Keratinocyte (primary cell): ENCODE measurements around the gene COL4A6. TPM values are rescaled to one million over a fixed set of nuclear protein-coding genes. Genes with fewer than 3 reads are reported as not detected.

Experiments used
- DNase-seq: peaks from one replicate; pipeline ENCODE4 v3.0.0-alpha.2; 2011; ENCODE audit warnings: low read depth, missing footprints, low spot score
- FAIRE-seq: peaks from 2 replicates; lab custom pipeline; 2011; peaks lifted over from hg19 to GRCh38; lab: Jason Lieb, UNC
- H2AFZ ChIP-seq: 2 replicates; pipeline ENCODE4 v1.6.0; 2012; ENCODE audit warnings: low read length, control low read depth, inconsistent platforms; ENCODE audit not compliant: control insufficient read depth
- H3K27ac ChIP-seq: 2 replicates; pipeline ENCODE4 v1.5.1; 2011; ENCODE audit warnings: low read length; ENCODE audit not compliant: control insufficient read depth, insufficient read depth
- H3K27me3 ChIP-seq: 3 replicates; pipeline ENCODE4 v1.6.0; 2011; ENCODE audit warnings: low read length; ENCODE audit not compliant: control insufficient read depth, insufficient read depth; ENCODE audit errors: extremely low read depth
- H3K36me3 ChIP-seq, 2 experiments: 2 replicates in 1 of 2; 3 replicates in 1 of 2; pipeline ENCODE4 v1.5.1; 2011; ENCODE audit warnings: low read length in 2 of 2, mild to moderate bottlenecking in 1 of 2; ENCODE audit not compliant: control insufficient read depth in 2 of 2, insufficient read depth in 2 of 2; ENCODE audit errors: extremely low read depth in 1 of 2
- H3K4me1 ChIP-seq: 3 replicates; pipeline ENCODE4 v1.5.1; 2011; ENCODE audit warnings: low read length; ENCODE audit not compliant: control insufficient read depth, insufficient read depth; ENCODE audit errors: extremely low read depth
- H3K4me2 ChIP-seq: 3 replicates; pipeline ENCODE4 v1.6.0; 2011; ENCODE audit warnings: low read depth, low read length; ENCODE audit not compliant: control insufficient read depth, insufficient read depth; ENCODE audit errors: extremely low read depth
- H3K4me3 ChIP-seq, 3 experiments: fragments of 200-600 bp in 1 of 3; sonication (generic) in 1 of 3; 2 replicates in 2 of 3; 3 replicates in 1 of 3; pipeline ENCODE4 v1.5.1; 2011 to 2016; ENCODE audit warnings: low read length in 3 of 3, mild to moderate bottlenecking in 3 of 3, control low read depth in 2 of 3, inconsistent platforms in 1 of 3, low read depth in 1 of 3, mixed read lengths in 1 of 3, mixed run types in 1 of 3, moderate library complexity in 1 of 3; ENCODE audit not compliant: control insufficient read depth in 2 of 3, insufficient read depth in 2 of 3; ENCODE audit errors: extremely low read depth in 1 of 3
- H3K79me2 ChIP-seq: 2 replicates; pipeline ENCODE4 v1.6.0; 2012; ENCODE audit warnings: low read length; ENCODE audit not compliant: control insufficient read depth, insufficient read depth
- H3K9ac ChIP-seq: 3 replicates; pipeline ENCODE4 v1.6.0; 2011; ENCODE audit warnings: low read length; ENCODE audit not compliant: control insufficient read depth, insufficient read depth; ENCODE audit errors: extremely low read depth
- H3K9me1 ChIP-seq: 3 replicates; pipeline ENCODE4 v1.6.0; 2011; ENCODE audit warnings: low read length; ENCODE audit not compliant: control insufficient read depth, insufficient read depth; ENCODE audit errors: extremely low read depth
- H3K9me3 ChIP-seq: 2 replicates; pipeline ENCODE4 v1.5.1; 2012; ENCODE audit warnings: low read depth, low read length; ENCODE audit not compliant: control insufficient read depth
- H4K20me1 ChIP-seq: 3 replicates; pipeline ENCODE4 v1.6.0; 2011; ENCODE audit warnings: low read length; ENCODE audit not compliant: control insufficient read depth, insufficient read depth; ENCODE audit errors: extremely low read depth
- EZH2 ChIP-seq: IDR thresholded peaks from one replicate; pipeline ENCODE4 v1.6.1; 2012; ENCODE audit warnings: inconsistent platforms, mild to moderate bottlenecking, low read length, moderate library complexity
- dilution Hi-C: fragments of 300-500 bp; cut with MboI; formaldehyde crosslinking; loops from one replicate; pipeline ENCODE4 v1.7.0; 2020; ENCODE audit warnings: low sequenced_read_pairs; ENCODE audit not compliant: extremely low pct_ligation_motif_present
- polyA plus RNA-seq, 5 experiments: library from polyadenylated mRNA; depleted of rRNA in 3 of 5; stranded (reverse) in 3 of 5; stranded (forward) in 1 of 5; unstranded in 1 of 5; fragments of >200 nt; gene quantifications; 1 replicate in 1 of 5; 2 replicates in 3 of 5; 3 replicates in 1 of 5; pipeline versions ENCODE4 v1.2.1 to v1.2.3, GENCODE V29; 2011 to 2012; ENCODE audit warnings: missing spikeins in 2 of 5, low read depth in 1 of 5, low replicate concordance in 1 of 5
- TF ChIP-seq, protein P1 (sequence below), 3 experiments: IDR thresholded peaks in 1 of 3; conservative IDR thresholded peaks in 1 of 3; optimal IDR thresholded peaks in 1 of 3; 2 replicates in 2 of 3; 3 replicates in 1 of 3; pipeline versions ENCODE3 to v1.5.1; 2011; ENCODE audit warnings: low read length in 3 of 3, mild to moderate bottlenecking in 3 of 3, moderate library complexity in 2 of 3, control low read depth in 1 of 3, inconsistent platforms in 1 of 3; ENCODE audit not compliant: insufficient read depth in 2 of 3; ENCODE audit errors: extremely low read depth in 1 of 3

Gene COL4A6
- polyA plus RNA-seq, 1 donor (not counting 4 experiments of a cell fraction or from before 2014, with no cell fraction given) = 18.8 TPM

DNA sequence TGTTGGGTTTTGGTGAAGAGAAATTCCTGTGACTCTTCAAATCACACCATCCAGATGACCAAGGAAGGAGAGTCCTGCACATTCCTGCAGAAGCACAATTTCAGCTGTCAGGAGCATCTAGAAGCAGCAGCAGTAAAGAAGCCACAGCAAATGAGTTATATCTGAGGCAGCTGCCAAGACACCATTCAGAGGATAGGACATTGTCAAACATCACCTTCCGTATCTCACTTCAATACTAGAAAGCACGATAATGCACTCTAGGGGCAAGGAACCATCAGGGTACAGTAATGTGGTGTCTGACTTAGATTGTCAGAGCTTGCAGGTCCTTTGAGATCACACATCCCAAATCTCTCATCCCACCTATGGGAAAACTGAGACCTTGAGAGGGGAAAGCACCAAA, 134.5 kb downstream of the COL4A6 start:
- no peaks in the 10 kb centered on the region for H4K20me1 ChIP-seq
- no peak for FAIRE-seq
- H3K4me3 ChIP-seq = no peak overlapping the region
- no peak overlapping the region for H3K4me2 ChIP-seq
- H3K36me3 ChIP-seq = no peaks in the 10 kb centered on the region
- H3K79me2 ChIP-seq = no peaks in the 10 kb centered on the region
- H3K9me3 ChIP-seq = no peaks in the 10 kb centered on the region
- H3K9ac ChIP-seq = no peak overlapping the region
- H3K27me3 ChIP-seq = peaks cover 7% of the 10 kb centered on the region
- dilution Hi-C loops = no loop called here
- no peak overlapping the region for H3K27ac ChIP-seq
- H3K9me1 ChIP-seq = no peaks in the 10 kb centered on the region
- no peak overlapping the region for H2AFZ ChIP-seq
- no peak for DNase-seq
- TF ChIP-seq EZH2 = no peak
- TF ChIP-seq, protein P1, sequence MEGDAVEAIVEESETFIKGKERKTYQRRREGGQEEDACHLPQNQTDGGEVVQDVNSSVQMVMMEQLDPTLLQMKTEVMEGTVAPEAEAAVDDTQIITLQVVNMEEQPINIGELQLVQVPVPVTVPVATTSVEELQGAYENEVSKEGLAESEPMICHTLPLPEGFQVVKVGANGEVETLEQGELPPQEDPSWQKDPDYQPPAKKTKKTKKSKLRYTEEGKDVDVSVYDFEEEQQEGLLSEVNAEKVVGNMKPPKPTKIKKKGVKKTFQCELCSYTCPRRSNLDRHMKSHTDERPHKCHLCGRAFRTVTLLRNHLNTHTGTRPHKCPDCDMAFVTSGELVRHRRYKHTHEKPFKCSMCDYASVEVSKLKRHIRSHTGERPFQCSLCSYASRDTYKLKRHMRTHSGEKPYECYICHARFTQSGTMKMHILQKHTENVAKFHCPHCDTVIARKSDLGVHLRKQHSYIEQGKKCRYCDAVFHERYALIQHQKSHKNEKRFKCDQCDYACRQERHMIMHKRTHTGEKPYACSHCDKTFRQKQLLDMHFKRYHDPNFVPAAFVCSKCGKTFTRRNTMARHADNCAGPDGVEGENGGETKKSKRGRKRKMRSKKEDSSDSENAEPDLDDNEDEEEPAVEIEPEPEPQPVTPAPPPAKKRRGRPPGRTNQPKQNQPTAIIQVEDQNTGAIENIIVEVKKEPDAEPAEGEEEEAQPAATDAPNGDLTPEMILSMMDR (optimal IDR thresholded peaks at IDR 0.05 in 1 of 3, IDR thresholded peaks at IDR 0.05 in 1 of 3, conservative IDR thresholded peaks at IDR 0.05 in 1 of 3; ENCODE audit: extremely low read depth in 1 of 3, insufficient read depth in 2 of 3, low read length in 3 of 3) = no peak
- H3K4me1 ChIP-seq = peaks cover 14% of the 10 kb centered on the region

DNA sequence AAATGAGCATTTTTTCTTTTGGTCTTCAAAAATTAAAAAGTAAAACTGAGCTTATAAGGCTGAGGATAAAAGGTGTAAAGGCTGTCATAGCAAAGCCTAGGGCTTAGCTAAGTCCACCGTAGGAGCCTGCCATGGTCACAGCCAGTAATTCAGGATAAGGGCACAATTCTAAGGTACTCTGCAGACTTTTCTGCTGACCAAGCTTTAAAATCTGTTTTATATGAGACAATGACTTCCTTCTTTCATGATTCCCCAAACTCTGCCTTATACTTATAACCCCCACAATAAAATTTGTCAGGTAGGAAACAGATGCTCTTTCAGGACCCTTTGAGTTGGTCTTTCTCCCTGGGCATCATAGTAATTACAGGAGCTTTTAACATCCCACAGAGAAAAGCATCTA, 138.5 kb downstream of the COL4A6 start:
- H3K4me2 ChIP-seq = peak overlapping the region; percentile 60
- no peaks in the 10 kb centered on the region for H3K9me1 ChIP-seq
- dilution Hi-C loops = no loop called here
- peaks cover 12% of the 10 kb centered on the region for H3K27me3 ChIP-seq
- TF ChIP-seq, protein P1 (optimal IDR thresholded peaks at IDR 0.05 in 1 of 3, IDR thresholded peaks at IDR 0.05 in 1 of 3, conservative IDR thresholded peaks at IDR 0.05 in 1 of 3; ENCODE audit: extremely low read depth in 1 of 3, insufficient read depth in 2 of 3, low read length in 3 of 3) = no peak
- no peak for TF ChIP-seq EZH2
- no peaks in the 10 kb centered on the region for H3K9me3 ChIP-seq
- H2AFZ ChIP-seq = no peak overlapping the region
- peak overlapping the region; percentile 21 for H3K27ac ChIP-seq
- H4K20me1 ChIP-seq = no peaks in the 10 kb centered on the region
- H3K36me3 ChIP-seq = no peaks in the 10 kb centered on the region
- H3K79me2 ChIP-seq = no peaks in the 10 kb centered on the region
- H3K9ac ChIP-seq = no peak overlapping the region
- peaks cover 14% of the 10 kb centered on the region for H3K4me1 ChIP-seq
- FAIRE-seq = peak; percentile 9
- no peak overlapping the region for H3K4me3 ChIP-seq
- no peak for DNase-seq
